H1 (cell line): ENCODE data around the gene PFKFB1. TPM values are rescaled to one million over a fixed set of nuclear protein-coding genes. Genes with fewer than 3 reads are reported as not detected.

Experiments used
- CTCF ChIA-PET: fragments of 300-600 bp; sonication (Branson Sonifier 250); formaldehyde crosslinking; loops from one replicate; lab custom pipeline; 2021; ENCODE audit not compliant: partially characterized antibody; lab: Charles Lee
- POLR2A ChIA-PET: fragments of 300-600 bp; sonication (Branson Sonifier 250); formaldehyde crosslinking; loops from one replicate; lab custom pipeline; 2021; ENCODE audit warnings: inconsistent platforms; ENCODE audit not compliant: partially characterized antibody; lab: Charles Lee
- DNase-seq, 2 experiments: peaks; one replicate each; pipeline versions ENCODE4 v3.0.0 to v3.0.0-alpha.2; 2010 to 2022; ENCODE audit warnings: low spot score in 2 of 2, low read depth in 1 of 2, mixed read lengths in 1 of 2
- FAIRE-seq: peaks from 2 replicates; lab custom pipeline; 2011; peaks lifted over from hg19 to GRCh38; lab: Jason Lieb, UNC
- H2AFZ ChIP-seq: 2 replicates; pipeline ENCODE4 v1.8.1; 2012; ENCODE audit warnings: low read length, inconsistent platforms
- H2AK5ac ChIP-seq: 2 replicates; pipeline ENCODE4 v1.6.1; 2013; ENCODE audit warnings: low read depth, low read length
- H2BK120ac ChIP-seq: replicated peaks from 2 replicates; pipeline ENCODE3; 2013; ENCODE audit warnings: low read depth, low read length, inconsistent platforms
- H2BK12ac ChIP-seq: 2 replicates; pipeline ENCODE4 v1.6.1; 2013; ENCODE audit warnings: low read depth, low read length
- H2BK15ac ChIP-seq: 2 replicates; pipeline ENCODE4 v1.6.1; 2013; ENCODE audit warnings: low read length
- H2BK20ac ChIP-seq: 2 replicates; pipeline ENCODE4 v1.6.1; 2013; ENCODE audit warnings: low read length
- H2BK5ac ChIP-seq: 2 replicates; pipeline ENCODE4 v1.6.1; 2013; ENCODE audit warnings: low read depth, low read length
- H3K14ac ChIP-seq: 2 replicates; pipeline ENCODE4 v1.6.1; 2013; ENCODE audit warnings: inconsistent platforms; ENCODE audit not compliant: insufficient read length
- H3K18ac ChIP-seq: 2 replicates; pipeline ENCODE4 v1.6.1; 2013; ENCODE audit warnings: low read length; ENCODE audit errors: extremely low read depth
- H3K23ac ChIP-seq: 2 replicates; pipeline ENCODE4 v1.6.1; 2013; ENCODE audit warnings: inconsistent platforms; ENCODE audit not compliant: insufficient read length
- H3K23me2 ChIP-seq: 2 replicates; pipeline ENCODE4 v1.6.1; 2013; ENCODE audit warnings: low read depth, low read length
- H3K27ac ChIP-seq: 2 replicates; pipeline ENCODE4 v1.6.1; 2011; ENCODE audit warnings: low read depth, low read length, inconsistent platforms
- H3K27me3 ChIP-seq, 4 experiments: replicated peaks in 1 of 4; 1 replicate in 1 of 4; 2 replicates in 3 of 4; pipeline versions ENCODE4 v1.6.1 to v1.8.1; 2011 to 2013; ENCODE audit warnings: low read length in 3 of 4, mild to moderate bottlenecking in 3 of 4, inconsistent platforms in 2 of 4, mixed read lengths in 2 of 4, moderate library complexity in 1 of 4; ENCODE audit not compliant: control insufficient read depth in 3 of 4, insufficient read depth in 3 of 4; ENCODE audit errors: extremely low read depth in 1 of 4
- H3K36me3 ChIP-seq, 4 experiments: 2 replicates each; pipeline versions ENCODE4 v1.6.1 to v1.8.1; 2011 to 2013; ENCODE audit warnings: mild to moderate bottlenecking in 4 of 4, low read length in 3 of 4, moderate library complexity in 2 of 4, control low read depth in 1 of 4, inconsistent platforms in 1 of 4; ENCODE audit not compliant: insufficient read depth in 4 of 4, control insufficient read depth in 2 of 4
- H3K4ac ChIP-seq: replicated peaks from 2 replicates; pipeline ENCODE3; 2013; ENCODE audit warnings: low read length, low read depth, mixed read lengths, inconsistent platforms; ENCODE audit not compliant: insufficient read length
- H3K4me1 ChIP-seq, 4 experiments: replicated peaks in 1 of 4; 1 replicate in 1 of 4; 2 replicates in 3 of 4; pipeline versions ENCODE4 v1.6.1 to v1.8.1; 2011 to 2013; ENCODE audit warnings: low read length in 3 of 4, inconsistent platforms in 2 of 4, mixed read lengths in 1 of 4; ENCODE audit not compliant: insufficient read depth in 4 of 4, control insufficient read depth in 3 of 4
- H3K4me2 ChIP-seq, 2 experiments: 2 replicates each; pipeline versions ENCODE4 v1.6.1 to v1.8.1; 2011 to 2013; ENCODE audit warnings: low read depth in 2 of 2, low read length in 2 of 2, control low read depth in 1 of 2, inconsistent platforms in 1 of 2, mild to moderate bottlenecking in 1 of 2; ENCODE audit not compliant: insufficient read depth in 1 of 2
- H3K4me3 ChIP-seq, 4 experiments: fragments of 200-600, 300-600 bp in 1 of 4; sonication (generic), shearing (Covaris generic), sonication (Bioruptor Twin) in 1 of 4; 2 replicates each; pipeline versions ENCODE4 v1.5.1 to v1.8.1; 2011 to 2016; ENCODE audit warnings: low read length in 4 of 4, low read depth in 3 of 4, control low read depth in 2 of 4, inconsistent platforms in 2 of 4, mild to moderate bottlenecking in 2 of 4, mixed read lengths in 1 of 4, moderate library complexity in 1 of 4; ENCODE audit not compliant: insufficient read depth in 2 of 4; ENCODE audit errors: extremely low read depth in 1 of 4
- H3K56ac ChIP-seq: replicated peaks from 2 replicates; pipeline ENCODE3; 2013; ENCODE audit warnings: low read depth, mild to moderate bottlenecking, mixed read lengths, low read length, inconsistent platforms; ENCODE audit not compliant: insufficient read length
- H3K79me1 ChIP-seq: 2 replicates; pipeline ENCODE4 v1.6.1; 2013; ENCODE audit warnings: low read depth, low read length, control low read depth
- H3K79me2 ChIP-seq, 2 experiments: 2 replicates each; pipeline versions ENCODE4 v1.6.1 to v1.8.1; 2012 to 2013; ENCODE audit warnings: low read length in 2 of 2, mild to moderate bottlenecking in 2 of 2, inconsistent platforms in 1 of 2; ENCODE audit not compliant: insufficient read depth in 2 of 2, control insufficient read depth in 1 of 2
- H3K9ac ChIP-seq, 4 experiments: replicated peaks in 1 of 4; 1 replicate in 1 of 4; 2 replicates in 3 of 4; pipeline versions ENCODE4 v1.6.1 to v1.8.1; 2011 to 2013; ENCODE audit warnings: low read depth in 3 of 4, low read length in 3 of 4, control low read depth in 2 of 4, mild to moderate bottlenecking in 2 of 4, moderate library complexity in 2 of 4, inconsistent platforms in 1 of 4; ENCODE audit errors: extremely low read depth in 1 of 4
- H3K9me3 ChIP-seq, 2 experiments: 2 replicates each; pipeline versions ENCODE4 v1.6.1 to v1.8.1; 2012 to 2013; ENCODE audit warnings: mild to moderate bottlenecking in 2 of 2, moderate library complexity in 2 of 2, control low read depth in 1 of 2, inconsistent platforms in 1 of 2, low read depth in 1 of 2, low read length in 1 of 2, mixed read lengths in 1 of 2; ENCODE audit not compliant: insufficient read depth in 2 of 2
- H4K20me1 ChIP-seq, 2 experiments: replicated peaks in 1 of 2; 2 replicates each; pipeline versions ENCODE3 to v1.8.1; 2011 to 2013; ENCODE audit warnings: inconsistent platforms in 2 of 2, low read length in 2 of 2, mild to moderate bottlenecking in 1 of 2; ENCODE audit not compliant: insufficient read depth in 2 of 2, control insufficient read depth in 1 of 2
- H4K5ac ChIP-seq: 2 replicates; pipeline ENCODE4 v1.6.1; 2013; ENCODE audit warnings: low read length, low read depth, mixed read lengths, inconsistent platforms; ENCODE audit not compliant: insufficient read length
- H4K8ac ChIP-seq: 2 replicates; pipeline ENCODE4 v1.8.0; 2013; ENCODE audit warnings: mild to moderate bottlenecking, moderate library complexity, low read length, inconsistent platforms; ENCODE audit not compliant: insufficient read depth; ENCODE audit errors: extremely low read depth
- H4K91ac ChIP-seq: replicated peaks from 2 replicates; pipeline ENCODE3; 2013; ENCODE audit warnings: low read length, mixed read lengths, inconsistent platforms; ENCODE audit not compliant: insufficient read length
- EZH2 ChIP-seq: fragments of 200-600 bp; sonication (generic); IDR thresholded peaks from 2 replicates; pipeline ENCODE4 v1.7.1; 2012; ENCODE audit warnings: low read depth, mild to moderate bottlenecking, moderate library complexity, low read length, inconsistent platforms; ENCODE audit not compliant: severe bottlenecking
- SIN3A ChIP-seq, 2 experiments: IDR thresholded peaks in 1 of 2; conservative IDR thresholded peaks in 1 of 2; 2 replicates each; pipeline ENCODE4 v1.6.1; 2011 to 2012; ENCODE audit warnings: low read length in 2 of 2, improper control_type of control experiment in 1 of 2, low read depth in 1 of 2, mild to moderate bottlenecking in 1 of 2
- WGBS, 2 experiments: shearing (Covaris generic) in 1 of 2; methylation state at CpG; one replicate each; pipeline versions ENCODE4 v1.1.6 to v1.1.7; 2013 to 2015; ENCODE audit warnings: low lambda C conversion rate in 2 of 2, mixed read lengths in 2 of 2, inconsistent platforms in 1 of 2, low coverage in 1 of 2, missing lambda C conversion rate in 1 of 2; ENCODE audit not compliant: insufficient replicate concordance in 2 of 2, insufficient coverage in 1 of 2, insufficient read length in 1 of 2; ENCODE audit errors: extremely low coverage in 1 of 2, missing lambda C conversion rate in 1 of 2; 5-methylcytosine and 5-hydroxymethylcytosine counted together
- polyA plus RNA-seq, 7 experiments: library from polyadenylated mRNA; depleted of rRNA in 3 of 7; stranded (reverse) in 5 of 7; unstranded in 2 of 7; fragments of >200 nt in 5 of 7; fragments of 200-250 nt in 2 of 7; gene quantifications; 1 replicate in 5 of 7; 2 replicates in 1 of 7; 4 replicates in 1 of 7; pipeline versions ENCODE4 v1.2.1 to v1.2.3, GENCODE V29; 2011 to 2013; ENCODE audit warnings: missing spikeins in 2 of 7, mixed read lengths in 2 of 7
- total RNA-seq: library from RNA; stranded (reverse); fragmentation: NEBNext Ultra II Directional; extraction: Animal tissue kit (Norgen Biotek cat#: 25700); gene quantifications from 2 replicates; pipeline ENCODE4 v1.2.1, GENCODE V29; 2021

The PFKFB1 gene
- total and polyA plus RNA-seq, 2 of the 8 experiments (the other 6 are each of a cell fraction or from before 2014, with no cell fraction given), result 0.26 to 0.30 TPM

- no peak overlapping the region for H4K8ac ChIP-seq
- H3K4me2 ChIP-seq, result no peak overlapping the region
- no peaks in the 10 kb centered on the region for H3K79me1 ChIP-seq
- no peak overlapping the region for H3K18ac ChIP-seq
- no peak overlapping the region for H2BK20ac ChIP-seq
- no peak overlapping the region for H4K5ac ChIP-seq
- H3K9me3 ChIP-seq, result no peaks in the 10 kb centered on the region
- no peak overlapping the region for H3K14ac ChIP-seq
- TF ChIP-seq SIN3A (conservative IDR thresholded peaks at IDR 0.05 in 1 of 2, IDR thresholded peaks at IDR 0.05 in 1 of 2; ENCODE audit: low read depth in 1 of 2, low read length in 2 of 2) (no peak), EZH2 (no peak)
- TF ChIP-seq, all 59 proteins: peak for 0
- H3K27ac ChIP-seq, result no peak overlapping the region
- no peaks in the 10 kb centered on the region for H3K79me2 ChIP-seq
- H3K23ac ChIP-seq, result no peak overlapping the region
- H4K20me1 ChIP-seq, result peaks cover 0 to 7% of the 10 kb centered on the region in 2 experiments
- H2BK120ac ChIP-seq, result no peak overlapping the region
- FAIRE-seq, result no peak
- H2AK5ac ChIP-seq, result no peak overlapping the region
- no peak overlapping the region for H3K4me3 ChIP-seq
- no peak overlapping the region for H3K9ac ChIP-seq
- H3K4ac ChIP-seq, result no peak overlapping the region
- H2AFZ ChIP-seq, result no peak overlapping the region
- H3K56ac ChIP-seq, result no peak overlapping the region
- H4K91ac ChIP-seq, result no peak overlapping the region
- no peak overlapping the region for H2BK12ac ChIP-seq
- H3K4me1 ChIP-seq, result no peaks in the 10 kb centered on the region
- ChIA-PET POLR2A (no interaction called here), CTCF (no interaction called here)
- H3K23me2 ChIP-seq, result no peaks in the 10 kb centered on the region
- WGBS, 2 experiments, result 100% methylated on average over 4 of the region's 6 CpGs; no CpG with 5 or more reads in 1 of the 2 experiments
- H3K36me3 ChIP-seq, result peaks cover 0 to 16% (median 6%) of the 10 kb centered on the region in 4 experiments; a peak in 5 of 8 replicates
- no peaks in the 10 kb centered on the region for H3K27me3 ChIP-seq
- no peak overlapping the region for H2BK5ac ChIP-seq
- H2BK15ac ChIP-seq, result no peak overlapping the region
- no peak for DNase-seq
These were observed 59.9 kb downstream of the PFKFB1 start for GRCh38 chrX:54934058-54934457.
